Amygdala (tissue), 56 donors: Measurements from ENCODE around the gene SETD3.
A peak's percentile ranks its signal among the peaks of the same experiment; 100 is the strongest.

Experiments
- DNase-seq, 56 donors: peaks; one replicate each; lab custom pipeline; 2025; lab: John Stamatoyannopoulos, UW

The SETD3 gene

GRCh38 chr14:99517643-99518381 lies 37.2 kb upstream of the SETD3 start:
- no peak for DNase-seq

- DNase-seq: no peak
Measured at GRCh38 chr14:99516871-99517642, 36.4 kb upstream of the SETD3 start.

- no peak for DNase-seq
Measured at GRCh38 chr14:99516156-99516870, 35.7 kb upstream of the SETD3 start.

DNA sequence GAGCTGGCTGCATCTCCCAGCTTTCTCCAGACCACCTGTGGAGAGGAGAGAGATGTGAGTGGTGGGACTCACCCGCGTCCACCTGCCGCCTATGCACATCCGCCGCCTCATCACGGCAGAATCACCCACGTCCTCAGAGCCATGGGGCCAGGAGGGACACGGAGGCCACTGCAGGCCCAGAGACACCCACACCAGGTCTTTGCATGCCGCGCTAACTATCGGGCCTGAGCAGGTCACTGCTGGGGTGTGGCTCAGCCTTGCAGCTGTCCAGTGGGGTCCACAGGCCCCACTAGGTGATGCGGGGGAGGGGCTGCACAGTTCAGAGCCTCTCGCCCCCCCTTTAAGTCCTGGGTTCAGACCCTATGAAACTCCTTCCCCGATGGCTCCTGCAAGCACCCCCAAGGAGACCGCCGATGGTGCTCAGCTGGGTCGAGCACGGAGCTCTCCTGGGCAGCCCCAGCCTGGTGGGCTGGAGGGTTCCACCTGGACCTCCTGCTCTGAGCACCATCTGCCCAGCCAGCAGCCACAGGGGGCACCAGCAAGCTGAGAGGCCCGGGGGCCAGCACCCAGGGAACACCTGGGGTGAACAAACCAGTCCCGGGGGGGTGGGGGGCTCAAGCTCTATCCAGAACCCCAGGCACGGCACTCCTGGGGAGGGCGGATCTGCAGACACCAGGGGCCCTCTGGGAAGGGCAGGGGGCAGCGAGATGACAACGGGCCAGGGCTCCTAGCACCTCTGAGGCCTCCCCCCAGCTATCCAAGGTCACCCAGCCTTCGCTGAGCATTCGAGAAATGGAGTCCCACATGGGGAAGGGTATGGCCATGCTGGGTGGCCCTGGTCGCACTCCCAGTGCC lies 34.9 kb upstream of the SETD3 start:
- no peak for DNase-seq

DNA sequence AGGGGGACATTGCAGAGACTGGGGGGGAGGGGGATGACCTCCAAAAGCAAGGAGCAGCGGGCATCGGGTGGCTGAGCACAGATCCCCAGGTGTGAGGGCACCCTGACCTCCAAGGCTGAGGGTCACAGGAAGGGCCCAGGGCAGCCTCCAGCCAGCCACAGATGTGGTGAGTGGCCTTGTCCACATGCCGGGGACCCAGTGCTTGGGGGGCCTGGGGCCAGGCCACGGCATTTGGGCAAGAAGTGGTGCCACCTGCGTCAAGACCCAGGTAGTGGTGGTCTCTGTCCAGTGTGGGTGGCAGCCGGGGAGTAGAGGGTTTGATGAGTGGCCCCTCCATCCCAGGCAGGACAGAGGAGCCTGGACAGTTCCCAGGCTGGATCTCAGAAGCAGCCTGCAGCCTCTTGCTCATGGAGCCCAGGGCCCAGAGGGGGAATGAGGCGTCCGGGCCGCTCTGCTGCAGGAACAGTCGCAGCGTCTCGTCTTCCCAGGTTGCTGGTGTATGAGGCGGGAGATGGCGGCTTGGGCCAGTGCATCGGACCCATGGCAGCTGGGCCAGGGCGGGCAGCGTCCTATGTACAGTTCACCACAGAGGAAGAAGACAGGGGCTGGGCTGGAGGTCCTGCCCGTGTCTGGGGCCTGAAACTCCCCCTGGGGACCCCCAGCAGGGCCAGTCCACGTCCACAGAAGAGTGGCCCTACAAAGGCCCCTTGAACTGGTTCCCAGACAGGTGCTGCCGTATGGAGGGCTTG lies 34.1 kb upstream of the SETD3 start:
- DNase-seq: no peak

DNA sequence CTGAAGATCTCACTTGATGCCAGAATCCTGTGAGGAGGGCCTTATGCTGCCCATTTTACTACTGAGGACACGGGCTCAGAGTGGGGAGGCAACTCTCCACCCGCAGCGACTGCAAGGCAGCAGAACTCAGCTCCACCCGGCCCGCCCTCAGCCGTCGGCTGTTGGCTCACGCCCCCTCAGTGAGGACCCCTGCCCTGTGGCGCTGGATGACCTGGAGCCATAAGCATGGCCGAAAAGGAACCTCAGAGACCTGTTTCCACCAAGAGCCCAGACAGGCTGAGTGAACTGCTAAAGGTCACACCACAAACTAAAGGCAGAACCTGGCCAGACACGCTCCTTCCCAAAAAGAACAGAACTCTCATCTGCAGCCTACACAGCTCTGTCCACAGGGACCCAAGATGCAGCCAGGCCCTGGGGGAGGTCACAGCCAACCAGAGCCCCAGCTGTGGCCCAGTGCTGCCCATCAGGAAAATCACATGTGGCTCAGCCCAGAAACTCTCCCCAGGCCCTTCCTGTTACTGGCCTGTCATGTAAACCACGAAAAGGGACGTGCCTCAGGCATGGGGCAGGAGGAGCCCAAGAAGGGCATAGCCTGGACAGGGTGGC lies 33.4 kb upstream of the SETD3 start:
- no peak for DNase-seq

DNA sequence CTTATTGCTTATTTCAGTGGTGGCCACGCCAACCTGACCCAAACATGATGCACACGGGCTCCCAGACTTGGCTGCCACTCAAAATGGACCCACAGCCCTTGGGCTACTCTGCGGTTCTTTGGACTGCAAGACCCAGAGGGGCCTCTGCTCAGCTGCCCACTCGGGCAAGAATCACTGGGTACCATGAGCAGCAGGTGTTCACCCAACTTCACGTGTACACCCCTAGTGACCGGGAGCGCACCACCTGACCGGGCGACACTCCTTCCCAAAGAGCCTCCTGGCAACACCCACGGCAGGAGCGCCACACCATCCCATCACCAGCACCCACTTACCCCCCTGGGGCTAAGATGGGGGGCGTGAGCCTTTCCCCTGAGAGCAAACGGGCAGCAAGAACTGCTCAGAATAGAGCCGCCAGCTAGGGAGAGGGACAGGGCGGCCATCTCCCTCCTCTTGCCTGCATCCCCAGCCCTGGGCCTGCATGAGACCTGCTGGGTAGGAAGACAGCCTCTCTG lies 32.6 kb upstream of the SETD3 start:
- DNase-seq: no peak

DNA sequence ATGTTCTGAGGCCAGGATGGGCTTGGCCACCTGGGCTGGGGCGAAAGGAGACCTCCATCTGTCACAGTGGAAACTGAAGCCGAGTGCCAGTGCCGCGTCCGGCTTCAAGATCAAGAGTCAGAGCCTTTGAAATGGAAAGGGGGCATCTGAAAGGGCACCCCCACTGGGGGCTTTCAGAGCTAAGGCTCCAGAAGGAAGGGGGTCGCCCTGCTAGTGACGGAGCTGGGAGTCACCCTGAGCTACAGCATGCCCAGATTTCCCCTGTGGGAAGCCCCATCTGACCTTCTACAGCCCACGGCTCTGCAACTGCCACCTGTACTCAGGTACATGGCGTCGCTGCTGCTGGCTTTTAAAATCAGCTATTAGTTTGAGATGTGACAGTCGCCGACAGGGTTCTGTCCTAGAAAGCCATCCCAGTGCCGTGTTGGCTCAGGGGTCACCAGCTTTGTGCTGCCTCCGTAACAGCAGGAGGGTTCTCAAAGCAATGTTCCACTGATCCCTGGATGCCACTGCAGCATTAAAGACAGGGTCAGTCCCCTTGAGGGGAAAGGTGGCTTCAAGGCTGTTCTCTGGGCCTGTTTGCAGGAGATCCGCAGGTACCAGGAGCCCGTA lies 32.0 kb upstream of the SETD3 start:
- no peak for DNase-seq

DNA sequence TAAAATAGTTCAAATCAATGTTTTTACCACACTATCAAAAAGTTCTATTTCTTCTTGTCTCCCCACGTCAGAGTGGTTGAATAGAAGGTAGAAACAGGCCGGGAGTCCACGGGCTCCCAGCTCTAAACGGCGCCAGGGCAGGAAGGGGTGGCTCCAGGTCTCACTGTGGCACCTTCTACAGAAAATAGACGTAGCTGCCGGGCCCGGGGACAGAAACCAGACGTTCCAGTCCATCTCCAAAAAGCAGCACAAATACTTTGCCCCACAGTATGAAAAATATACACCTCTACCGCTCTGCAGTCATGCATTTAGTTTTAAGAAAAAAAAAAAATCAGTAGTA lies 31.4 kb upstream of the SETD3 start:
- DNase-seq: no peak

DNA sequence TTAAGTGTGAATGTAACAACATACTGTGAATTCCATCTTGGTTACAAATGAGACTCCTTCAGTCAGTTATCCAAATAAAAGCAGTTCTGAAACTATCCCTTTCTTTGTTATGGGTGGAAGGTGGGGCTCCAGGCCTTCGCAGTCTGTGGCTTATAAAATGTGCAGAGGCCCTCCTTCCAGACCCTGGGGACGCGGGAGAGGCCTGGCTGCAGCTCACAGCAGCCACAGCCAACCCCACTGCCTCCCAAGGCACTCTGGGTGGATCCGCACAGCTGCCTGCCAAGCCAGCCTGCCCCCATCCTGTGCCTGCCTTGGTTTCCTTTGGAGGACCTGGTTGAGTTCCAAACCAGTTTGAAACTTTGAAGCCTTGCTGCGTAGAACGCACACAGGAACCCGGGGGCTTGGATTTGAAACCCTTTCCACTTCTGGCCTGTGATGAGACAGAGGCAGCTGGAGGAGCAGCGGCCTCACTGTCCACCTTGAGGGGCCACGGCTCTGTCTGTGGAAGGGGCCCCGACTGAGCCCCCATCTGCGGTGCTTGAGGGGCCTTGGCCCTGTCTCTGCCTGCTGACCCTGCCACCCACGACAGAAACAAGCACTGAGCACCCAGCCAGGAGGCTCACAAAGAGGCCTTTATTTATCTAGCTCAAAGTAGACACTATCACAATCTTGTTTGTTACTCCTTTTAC lies 30.9 kb upstream of the SETD3 start:
- DNase-seq: peak in 21 of 56 donors; percentile 21 to 70 (median 50)

DNA sequence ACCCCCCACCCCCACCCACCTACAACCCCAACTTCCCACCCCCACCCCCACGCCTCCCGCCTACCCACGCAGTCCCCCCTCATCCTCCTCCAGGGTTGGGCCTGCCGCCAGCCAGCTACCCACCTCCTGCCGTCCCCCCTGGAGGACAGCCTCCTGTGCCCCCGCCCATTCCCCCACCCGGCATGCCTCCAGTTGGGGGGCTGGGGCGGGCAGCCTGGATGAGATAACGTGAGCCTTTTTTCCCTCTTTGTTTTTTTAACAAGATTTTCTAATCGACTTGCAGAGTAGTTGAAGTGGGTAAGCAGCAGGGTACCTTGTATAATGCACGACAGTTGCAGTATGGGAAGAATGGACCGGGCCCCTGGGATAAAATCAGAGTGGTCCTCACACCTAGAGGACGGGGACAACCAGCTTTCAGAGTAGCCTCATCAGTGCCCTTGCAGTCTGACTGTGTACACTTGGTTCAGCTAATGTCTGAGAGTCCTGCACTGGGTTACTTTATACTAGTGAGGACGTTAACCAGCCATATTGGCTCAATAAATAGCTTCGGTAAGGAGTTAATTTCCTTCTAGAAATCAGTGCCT lies 30.0 kb upstream of the SETD3 start:
- DNase-seq: no peak

GRCh38 chr14:99509871-99510555 lies 29.4 kb upstream of the SETD3 start:
- no peak for DNase-seq

DNA sequence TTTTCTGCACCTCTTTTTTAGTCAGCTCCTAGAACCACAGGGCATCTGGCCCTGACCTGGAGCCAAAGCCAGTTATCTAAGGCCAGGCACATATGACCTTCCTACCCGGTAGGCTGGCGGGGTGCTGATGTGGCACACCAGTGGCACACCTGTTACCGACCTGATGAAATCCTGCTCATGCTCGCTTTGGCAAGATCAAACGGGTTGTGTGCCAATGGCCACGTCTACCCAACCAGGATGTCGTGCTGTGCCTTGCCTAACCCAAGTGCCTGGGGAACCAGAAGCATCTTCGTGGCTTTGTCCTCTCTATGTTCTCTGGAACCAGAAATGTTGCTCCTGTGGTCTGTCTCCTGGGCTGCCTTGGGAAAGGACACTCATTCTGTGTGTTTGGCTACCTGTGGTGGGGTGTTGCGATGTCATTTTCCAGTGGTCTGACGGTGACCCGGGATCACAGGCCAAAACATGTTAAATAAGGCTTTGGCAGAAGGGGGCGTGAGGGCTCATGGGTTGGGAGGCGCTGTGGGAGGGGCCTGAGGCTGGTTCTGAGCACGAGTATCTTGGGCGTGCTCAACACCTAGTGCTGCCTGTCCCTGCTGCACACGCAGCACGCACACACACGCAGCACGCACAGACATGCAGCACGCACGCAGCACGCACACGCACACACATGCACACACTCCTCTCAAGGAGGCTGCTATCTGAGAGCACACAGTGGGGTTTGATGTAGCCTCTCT lies 28.4 kb upstream of the SETD3 start:
- DNase-seq: no peak

- DNase-seq: no peak
Measured at GRCh38 chr14:99507860-99508640, 27.4 kb upstream of the SETD3 start.

GRCh38 chr14:99506276-99506675 lies 25.6 kb upstream of the SETD3 start:
- DNase-seq: no peak

GRCh38 chr14:99505089-99505488 lies 24.4 kb upstream of the SETD3 start:
- no peak for DNase-seq
